GM23338 (cell line): ENCODE data around the gene CWC27. TPM values are rescaled to one million over a fixed set of nuclear protein-coding genes. Genes with fewer than 3 reads are reported as not detected.

Source experiments
- ATAC-seq: fragments of 200-7000 bp; cut with Tn5 transposase; 3 replicates; pipeline ENCODE4 v1.9.1; 2020
- DNase-seq: peaks from one replicate; pipeline ENCODE4 v3.0.0-alpha.2; 2015; ENCODE audit warnings: low spot score
- H2AFZ ChIP-seq: fragments of 200-600 bp; sonication (generic); 2 replicates; pipeline ENCODE4 v1.8.0; 2016; ENCODE audit warnings: antibody characterized with exemption, mild to moderate bottlenecking, moderate library complexity
- H3F3A ChIP-seq: fragments of 200-600 bp; sonication (generic); replicated peaks from 2 replicates; pipeline ENCODE4 v1.8.0; 2017; ENCODE audit warnings: antibody characterized with exemption, mixed run types, low read depth
- H3K27ac ChIP-seq: fragments of 200-600 bp; sonication (generic); 2 replicates; pipeline ENCODE4 v1.6.1; 2016; ENCODE audit warnings: low read depth
- H3K27me3 ChIP-seq: fragments of 200-600 bp; sonication (generic); 2 replicates; pipeline ENCODE4 v1.8.0; 2016; ENCODE audit warnings: mild to moderate bottlenecking, mixed run types, moderate library complexity; ENCODE audit not compliant: insufficient read depth
- H3K36me3 ChIP-seq: fragments of 200-600 bp; sonication (generic); 2 replicates; pipeline ENCODE4 v1.8.0; 2016; ENCODE audit warnings: mild to moderate bottlenecking; ENCODE audit not compliant: insufficient read depth
- H3K4me1 ChIP-seq: fragments of 200-600 bp; sonication (generic); 2 replicates; pipeline ENCODE4 v1.8.0; 2016; ENCODE audit warnings: mild to moderate bottlenecking, moderate library complexity; ENCODE audit not compliant: insufficient read depth
- H3K4me2 ChIP-seq: fragments of 200-600 bp; sonication (generic); 2 replicates; pipeline ENCODE4 v1.7.1; 2017; ENCODE audit warnings: mixed run types
- H3K4me3 ChIP-seq: fragments of 200-600 bp; sonication (generic); 2 replicates; pipeline ENCODE4 v1.6.1; 2016; ENCODE audit warnings: mixed run types
- H3K79me2 ChIP-seq: fragments of 200-600 bp; sonication (generic); replicated peaks from 2 replicates; pipeline ENCODE4 v1.8.0; 2017; ENCODE audit warnings: mild to moderate bottlenecking; ENCODE audit not compliant: insufficient read depth
- H3K9me2 ChIP-seq: fragments of 200-600 bp; sonication (generic); 2 replicates; pipeline ENCODE4 v1.8.0; 2017; ENCODE audit not compliant: insufficient read depth
- H4K20me1 ChIP-seq: fragments of 200-600 bp; sonication (generic); replicated peaks from 2 replicates; pipeline ENCODE4 v1.8.0; 2017; ENCODE audit warnings: mild to moderate bottlenecking; ENCODE audit not compliant: insufficient read depth
- H3K27ac Mint-ChIP-seq: 2 replicates; pipeline ENCODE4 v1.8.0; 2020; ENCODE audit warnings: inconsistent platforms, mild to moderate bottlenecking, moderate library complexity, mixed read lengths
- H3K27me3 Mint-ChIP-seq: 3 replicates; pipeline ENCODE4 v1.8.0; 2022; ENCODE audit warnings: low read depth, mild to moderate bottlenecking, moderate library complexity, mixed read lengths, inconsistent platforms; ENCODE audit not compliant: insufficient read depth, poor library complexity
- H3K36me3 Mint-ChIP-seq: 3 replicates; pipeline ENCODE4 v1.8.0; 2021; ENCODE audit warnings: low read depth, mild to moderate bottlenecking, inconsistent platforms, moderate library complexity, mixed read lengths
- H3K4me1 Mint-ChIP-seq: 3 replicates; pipeline ENCODE4 v1.8.0; 2020; ENCODE audit warnings: mild to moderate bottlenecking, inconsistent platforms, mixed read lengths
- H3K4me3 Mint-ChIP-seq: 3 replicates; pipeline ENCODE4 v1.8.0; 2021; ENCODE audit warnings: moderate library complexity, mild to moderate bottlenecking, inconsistent platforms, mixed read lengths
- H3K9me3 Mint-ChIP-seq: 3 replicates; pipeline ENCODE4 v1.8.0; 2020; ENCODE audit warnings: moderate library complexity, mild to moderate bottlenecking, inconsistent platforms, mixed read lengths
- REST ChIP-seq: IDR thresholded peaks from one replicate; pipeline ENCODE4 v1.6.1; 2018; ENCODE audit warnings: antibody characterized with exemption; ENCODE audit not compliant: unreplicated experiment
- ZNF114 ChIP-seq: fragments of 250-450 bp; sonication (Bioruptor Pico); IDR thresholded peaks from 2 replicates; pipeline ENCODE4 v1.5.0; 2020; ENCODE audit warnings: mild to moderate bottlenecking, moderate library complexity
- ZNF331 ChIP-seq: fragments of 250-450 bp; sonication (Bioruptor Pico); IDR thresholded peaks from 2 replicates; pipeline ENCODE4 v1.5.0; 2020; ENCODE audit warnings: low read depth, mild to moderate bottlenecking, moderate library complexity
- ZNF462 ChIP-seq: fragments of 250-450 bp; sonication (Bioruptor Pico); IDR thresholded peaks from 2 replicates; pipeline ENCODE4 v1.5.0; 2020; ENCODE audit warnings: mild to moderate bottlenecking, moderate library complexity
- polyA plus RNA-seq: library from polyadenylated mRNA; unstranded; fragments of >200 nt; fragmentation: Nextera tagmentation; extraction: Ambion mirVana; gene quantifications from 2 replicates; pipeline ENCODE4 v1.2.1, GENCODE V29; 2016
- total RNA-seq: library from RNA; depleted of rRNA; stranded (reverse); fragments of >200 nt; shearing (Covaris generic); gene quantifications from 2 replicates; pipeline ENCODE4 v1.2.3, GENCODE V29; 2014
- TF ChIP-seq, protein P1 (sequence below), 2 experiments: fragments of 200-600 bp in 1 of 2; sonication (generic) in 1 of 2; conservative IDR thresholded peaks; 2 replicates each; pipeline versions ENCODE4 v1.5.1 to v1.6.1; 2016 to 2017; ENCODE audit warnings: antibody characterized with exemption in 2 of 2, low read depth in 2 of 2, mild to moderate bottlenecking in 2 of 2, moderate library complexity in 1 of 2

Gene CWC27
- total and polyA plus RNA-seq, 2 experiments from 2014 or later, result 27.7 to 115 TPM

- Mint-ChIP-seq H3K9me3 (peaks cover 21% of the 10 kb centered on the region), H3K27me3 (no peaks in the 10 kb centered on the region), H3K4me1 (peaks cover 9% of the 10 kb centered on the region; the same call in 2 of the 3 replicates), H3K36me3 (peaks cover 40% of the 10 kb centered on the region), H3K4me3 (no peak overlapping the region), H3K27ac (0 out of 2 replicates have a peak overlapping the region, but pooled peaks have one; percentile 15)
- H3K4me3 ChIP-seq, result no peak overlapping the region
- no peaks in the 10 kb centered on the region for H3F3A ChIP-seq
- H3K36me3 ChIP-seq, result no peaks in the 10 kb centered on the region
- H3K4me2 ChIP-seq, result no peak overlapping the region
- TF ChIP-seq, protein P1, sequence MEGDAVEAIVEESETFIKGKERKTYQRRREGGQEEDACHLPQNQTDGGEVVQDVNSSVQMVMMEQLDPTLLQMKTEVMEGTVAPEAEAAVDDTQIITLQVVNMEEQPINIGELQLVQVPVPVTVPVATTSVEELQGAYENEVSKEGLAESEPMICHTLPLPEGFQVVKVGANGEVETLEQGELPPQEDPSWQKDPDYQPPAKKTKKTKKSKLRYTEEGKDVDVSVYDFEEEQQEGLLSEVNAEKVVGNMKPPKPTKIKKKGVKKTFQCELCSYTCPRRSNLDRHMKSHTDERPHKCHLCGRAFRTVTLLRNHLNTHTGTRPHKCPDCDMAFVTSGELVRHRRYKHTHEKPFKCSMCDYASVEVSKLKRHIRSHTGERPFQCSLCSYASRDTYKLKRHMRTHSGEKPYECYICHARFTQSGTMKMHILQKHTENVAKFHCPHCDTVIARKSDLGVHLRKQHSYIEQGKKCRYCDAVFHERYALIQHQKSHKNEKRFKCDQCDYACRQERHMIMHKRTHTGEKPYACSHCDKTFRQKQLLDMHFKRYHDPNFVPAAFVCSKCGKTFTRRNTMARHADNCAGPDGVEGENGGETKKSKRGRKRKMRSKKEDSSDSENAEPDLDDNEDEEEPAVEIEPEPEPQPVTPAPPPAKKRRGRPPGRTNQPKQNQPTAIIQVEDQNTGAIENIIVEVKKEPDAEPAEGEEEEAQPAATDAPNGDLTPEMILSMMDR (conservative IDR thresholded peaks at IDR 0.05; ENCODE audit: low read depth in 2 of 2), result no peak
- no peak for TF ChIP-seq ZNF462 (CRISPR knock-in tag)
- DNase-seq, result no peak
- no peak for ATAC-seq
- no peaks in the 10 kb centered on the region for H3K79me2 ChIP-seq
- H2AFZ ChIP-seq, result no peak overlapping the region
- H3K27me3 ChIP-seq, result no peaks in the 10 kb centered on the region
- H3K27ac ChIP-seq, result no peak overlapping the region
- H3K9me2 ChIP-seq, result no peaks in the 10 kb centered on the region
- no peaks in the 10 kb centered on the region for H4K20me1 ChIP-seq
- H3K4me1 ChIP-seq, result no peaks in the 10 kb centered on the region
Observed at GRCh38 chr5:64921386-64921785, 152.7 kb downstream of the CWC27 start.

DNA sequence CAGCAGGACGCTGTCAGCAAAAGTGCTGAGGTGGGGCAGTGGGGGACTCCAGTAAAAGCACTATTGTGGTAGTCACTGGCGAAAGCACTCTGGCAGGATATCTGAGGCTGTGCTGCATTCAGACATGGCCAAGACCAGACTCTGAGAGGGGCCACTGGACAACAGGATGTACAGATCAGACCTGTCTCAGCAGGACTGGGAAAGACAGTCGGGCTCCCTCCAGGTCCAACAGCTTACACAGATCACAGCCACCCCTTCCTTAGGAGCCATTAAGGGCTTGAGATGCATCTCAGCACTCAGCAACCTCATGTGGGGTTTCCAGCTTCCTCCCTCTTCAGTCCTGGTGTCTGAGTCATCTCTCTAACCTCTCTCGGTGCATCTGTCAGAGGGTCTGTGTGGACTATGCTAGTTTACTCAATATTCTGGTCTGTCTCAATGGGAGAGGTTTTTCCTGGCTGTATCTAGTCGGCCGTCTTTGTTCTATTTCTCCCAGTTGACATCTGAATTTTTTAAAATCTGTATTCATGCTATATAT lies 154.5 kb downstream of the CWC27 start:
- Mint-ChIP-seq H3K27me3 (no peaks in the 10 kb centered on the region), H3K36me3 (peaks cover 33% of the 10 kb centered on the region), H3K27ac (peak overlapping the region; percentile 26; the same call in 1 of the 2 replicates), H3K9me3 (peaks cover 21% of the 10 kb centered on the region), H3K4me1 (peaks cover 9% of the 10 kb centered on the region; the same call in 2 of the 3 replicates), H3K4me3 (no peak overlapping the region)
- H4K20me1 ChIP-seq, result no peaks in the 10 kb centered on the region
- no peaks in the 10 kb centered on the region for H3K9me2 ChIP-seq
- ATAC-seq (no peak), DNase-seq (peak; percentile 4)
- H3K4me3 ChIP-seq, result no peak overlapping the region
- H3F3A ChIP-seq, result no peaks in the 10 kb centered on the region
- no peak overlapping the region for H2AFZ ChIP-seq
- H3K4me1 ChIP-seq, result no peaks in the 10 kb centered on the region
- no peaks in the 10 kb centered on the region for H3K27me3 ChIP-seq
- no peaks in the 10 kb centered on the region for H3K36me3 ChIP-seq
- H3K4me2 ChIP-seq, result no peak overlapping the region
- H3K79me2 ChIP-seq, result no peaks in the 10 kb centered on the region
- no peak overlapping the region for H3K27ac ChIP-seq
- TF ChIP-seq REST (no peak), ZNF331 (CRISPR knock-in tag) (no peak), ZNF114 (no peak)
